NCI-H2227 treated with DMSO at 0.1 percent for 48 hours (cell line): ENCODE data around the gene GPATCH3.

Source experiments
- DNase-seq: peaks from one replicate; lab custom pipeline; 2025; lab: John Stamatoyannopoulos, UW

Gene GPATCH3

GRCh38 chr1:26844424-26845196 lies 55.7 kb downstream of the GPATCH3 start:
- DNase-seq, result no peak
